ENCODE data around the gene NDE1. TPM values are rescaled to one million over a fixed set of nuclear protein-coding genes. Genes with fewer than 3 reads are reported as not detected.

Gene NDE1
- total and polyA plus RNA-seq, 2 donors (not counting 1 experiment from before 2014, with no cell fraction given), result 23.8 to 24.0 TPM

GRCh38 chr16:15716694-15717447, 66.8 kb downstream of the NDE1 start:
- TF ChIP-seq EZH2 (IDR thresholded peaks at IDR 0.05; ENCODE audit: low read length, missing control alignments) (no peak), CTCF (conservative IDR thresholded peaks at IDR 0.05 in 1 of 2, IDR thresholded peaks at IDR 0.05 in 1 of 2; ENCODE audit: low read depth in 1 of 2, low read length in 2 of 2) (no peak)
- H3K27me3 ChIP-seq (ENCODE audit: control insufficient read depth, insufficient read depth, low read length), result no peaks in the 10 kb centered on the region

GRCh38 chr16:15721018-15721417, 71.0 kb downstream of the NDE1 start:
- Histone ChIP-seq H2AFZ (ENCODE audit: low read length) (no peak overlapping the region), H3K9me3 (ENCODE audit: control insufficient read depth, insufficient read depth, low read depth, low read length) (no peaks in the 10 kb centered on the region), H3K4me2 (ENCODE audit: extremely low read depth, insufficient read depth, low read length) (no peak overlapping the region), H3K4me3 (replicated peaks in 1 of 4; ENCODE audit: control extremely low read depth in 1 of 4, insufficient read depth in 1 of 4, low read depth in 3 of 4, low read length in 4 of 4) (no peak overlapping the region), H3K79me2 (ENCODE audit: control insufficient read depth, insufficient read depth, low read length) (no peaks in the 10 kb centered on the region), H3K27me3 (ENCODE audit: control insufficient read depth, insufficient read depth, low read length) (no peaks in the 10 kb centered on the region), H3K9ac (ENCODE audit: insufficient read depth, low read length) (no peak overlapping the region), H4K20me1 (ENCODE audit: control insufficient read depth, extremely low read depth, insufficient read depth, low read length) (no peaks in the 10 kb centered on the region), H3K27ac (ENCODE audit: insufficient read depth, low read length) (no peak overlapping the region), H3K36me3 (ENCODE audit: control insufficient read depth, insufficient read depth, low read length) (peaks cover 5% of the 10 kb centered on the region), H3K4me1 (ENCODE audit: control insufficient read depth, extremely low read depth, insufficient read depth, low read length) (no peaks in the 10 kb centered on the region)
- DNase-seq (ENCODE audit: low read depth in 2 of 2), result no peak
- TF ChIP-seq CTCF (conservative IDR thresholded peaks at IDR 0.05 in 1 of 2, IDR thresholded peaks at IDR 0.05 in 1 of 2; ENCODE audit: low read depth in 1 of 2, low read length in 2 of 2) (no peak), EZH2 (IDR thresholded peaks at IDR 0.05; ENCODE audit: low read length, missing control alignments) (no peak)

More at GRCh38 chr16:15716694-15717447, 66.8 kb downstream of the NDE1 start:
- Histone ChIP-seq H3K9me3 (ENCODE audit: control insufficient read depth, insufficient read depth, low read depth, low read length) (no peaks in the 10 kb centered on the region), H3K4me2 (ENCODE audit: extremely low read depth, insufficient read depth, low read length) (no peak overlapping the region), H3K27ac (ENCODE audit: insufficient read depth, low read length) (no peak overlapping the region), H3K36me3 (ENCODE audit: control insufficient read depth, insufficient read depth, low read length) (peaks cover 2% of the 10 kb centered on the region), H3K9ac (ENCODE audit: insufficient read depth, low read length) (no peak overlapping the region), H3K79me2 (ENCODE audit: control insufficient read depth, insufficient read depth, low read length) (no peaks in the 10 kb centered on the region), H3K4me3 (replicated peaks in 1 of 4; ENCODE audit: control extremely low read depth in 1 of 4, insufficient read depth in 1 of 4, low read depth in 3 of 4, low read length in 4 of 4) (no peak overlapping the region), H3K4me1 (ENCODE audit: control insufficient read depth, extremely low read depth, insufficient read depth, low read length) (no peaks in the 10 kb centered on the region), H2AFZ (ENCODE audit: low read length) (no peak overlapping the region), H4K20me1 (ENCODE audit: control insufficient read depth, extremely low read depth, insufficient read depth, low read length) (no peaks in the 10 kb centered on the region)
- no peak for DNase-seq (ENCODE audit: low read depth in 2 of 2)

- H3K27me3 ChIP-seq (ENCODE audit: control insufficient read depth, insufficient read depth, low read length), result no peaks in the 10 kb centered on the region
- no peak overlapping the region for H3K4me3 ChIP-seq (replicated peaks in 1 of 4; ENCODE audit: control extremely low read depth in 1 of 4, insufficient read depth in 1 of 4, low read depth in 3 of 4, low read length in 4 of 4)
- H3K79me2 ChIP-seq (ENCODE audit: control insufficient read depth, insufficient read depth, low read length), result no peaks in the 10 kb centered on the region
- H4K20me1 ChIP-seq (ENCODE audit: control insufficient read depth, extremely low read depth, insufficient read depth, low read length), result no peaks in the 10 kb centered on the region
- no peak for DNase-seq (ENCODE audit: low read depth in 2 of 2)
- no peak overlapping the region for H2AFZ ChIP-seq (ENCODE audit: low read length)
- H3K36me3 ChIP-seq (ENCODE audit: control insufficient read depth, insufficient read depth, low read length), result peaks cover 3% of the 10 kb centered on the region
- TF ChIP-seq CTCF (conservative IDR thresholded peaks at IDR 0.05 in 1 of 2, IDR thresholded peaks at IDR 0.05 in 1 of 2; ENCODE audit: low read depth in 1 of 2, low read length in 2 of 2) (no peak), EZH2 (IDR thresholded peaks at IDR 0.05; ENCODE audit: low read length, missing control alignments) (no peak)
- no peak overlapping the region for H3K9ac ChIP-seq (ENCODE audit: insufficient read depth, low read length)
- H3K4me2 ChIP-seq (ENCODE audit: extremely low read depth, insufficient read depth, low read length), result no peak overlapping the region
- H3K27ac ChIP-seq (ENCODE audit: insufficient read depth, low read length), result no peak overlapping the region
- no peaks in the 10 kb centered on the region for H3K9me3 ChIP-seq (ENCODE audit: control insufficient read depth, insufficient read depth, low read depth, low read length)
- H3K4me1 ChIP-seq (ENCODE audit: control insufficient read depth, extremely low read depth, insufficient read depth, low read length), result no peaks in the 10 kb centered on the region
Observed at GRCh38 chr16:15723808-15724207, 73.8 kb downstream of the NDE1 start.

All from fibroblast of lung (primary cell).